Vagina (tissue), 2 donors: ENCODE measurements around the gene KCNMB4.

Source experiments
- CTCF ChIP-seq, 3 experiments: fragments of 450-650 bp in 2 of 3; fragments of 200-600 bp in 1 of 3; sonication (generic) in 1 of 3; IDR thresholded peaks; one replicate each; pipeline ENCODE4 v1.5.1; 2017 to 2019; ENCODE audit warnings: antibody characterized with exemption in 3 of 3, mild to moderate bottlenecking in 2 of 3, moderate library complexity in 2 of 3
- POLR2AphosphoS5 ChIP-seq, 2 donors: sonication (generic); formaldehyde crosslinking; IDR thresholded peaks; one replicate each; pipeline ENCODE4 v1.9.0; 2017; ENCODE audit warnings: antibody characterized with exemption in 2 of 2, mild to moderate bottlenecking in 2 of 2, low read depth in 1 of 2; ENCODE audit not compliant: insufficient read depth in 1 of 2

- no peak for TF ChIP-seq POLR2AphosphoS5 (IDR thresholded peaks at IDR 0.05; ENCODE audit: insufficient read depth in 1 of 2, low read depth in 1 of 2)
- TF ChIP-seq CTCF (IDR thresholded peaks at IDR 0.05) = no peak
Observed at GRCh38 chr12:70467918-70468733, 102.0 kb downstream of the KCNMB4 start.
